K562 (cell line): ENCODE results near the gene COG7. TPM values are rescaled to one million over a fixed set of nuclear protein-coding genes. Genes with fewer than 3 reads are reported as not detected.

Experiments used
- ATAC-seq: fragments of 200-7000 bp; cut with Tn5 transposase; 3 replicates; pipeline ENCODE4 v1.9.1; 2020; ENCODE audit warnings: moderate library complexity
- BruUV-seq: library from RNA; stranded (reverse); fragments of 400-500 nt; replicated peaks from 2 replicates; lab custom pipeline; 2021; lab: Mats Ljungman, UMichigan
- CTCF ChIA-PET: fragments of 300-600 bp; formaldehyde crosslinking; extraction: SDS; loops from one replicate; lab custom pipeline; 2021; ENCODE audit warnings: low intra/inter-chr PET ratio; lab: Yijun Ruan, JAX
- POLR2A ChIA-PET: fragments of 300-600, 350-650 bp; sonication (Branson Sonifier 250); formaldehyde crosslinking; extraction: SDS; loops from one replicate; lab custom pipeline; 2021; ENCODE audit warnings: antibody characterized with exemption, inconsistent platforms; lab: Yijun Ruan, JAX
- DNase-seq, 4 experiments: peaks; one replicate each; pipeline versions ENCODE4 v3.0.0 to v3.0.0-alpha.2; 2011 to 2018; ENCODE audit warnings: low spot score in 3 of 4, mixed read lengths in 3 of 4; ENCODE audit errors: extremely low read depth in 1 of 4
- FAIRE-seq: peaks from 2 replicates; lab custom pipeline; 2011; peaks lifted over from hg19 to GRCh38; lab: Jason Lieb, UNC
- H2AFZ ChIP-seq: 2 replicates; pipeline ENCODE4 v1.6.0; 2011; ENCODE audit warnings: low read depth, low read length, control low read depth, inconsistent platforms
- H3K27ac ChIP-seq: fragments of 200-600 bp; 3 replicates; pipeline ENCODE4 v1.8.0; 2011; ENCODE audit warnings: low read depth, mild to moderate bottlenecking, control low read depth, inconsistent platforms, low read length, moderate library complexity, mixed read lengths; ENCODE audit errors: extremely low read depth
- H3K27me3 ChIP-seq, 2 experiments: fragments of 300-600 bp in 1 of 2; 2 replicates in 1 of 2; 3 replicates in 1 of 2; pipeline versions ENCODE4 v1.6.0 to v1.8.0; 2011; ENCODE audit warnings: inconsistent platforms in 2 of 2, low read length in 2 of 2, mild to moderate bottlenecking in 1 of 2, mixed read lengths in 1 of 2, moderate library complexity in 1 of 2; ENCODE audit not compliant: control insufficient read depth in 2 of 2, insufficient read depth in 2 of 2
- H3K36me3 ChIP-seq: fragments of 300-600 bp; 3 replicates; pipeline ENCODE4 v1.8.0; 2011; ENCODE audit warnings: mild to moderate bottlenecking, low read length, inconsistent platforms; ENCODE audit not compliant: control insufficient read depth, insufficient read depth
- H3K4me1 ChIP-seq, 2 experiments: fragments of 200-600 bp in 1 of 2; replicated peaks in 1 of 2; 2 replicates in 1 of 2; 3 replicates in 1 of 2; pipeline versions ENCODE4 v1.5.1 to v1.8.0; 2011; ENCODE audit warnings: inconsistent platforms in 2 of 2, low read length in 2 of 2, mild to moderate bottlenecking in 1 of 2, mixed read lengths in 1 of 2, moderate library complexity in 1 of 2; ENCODE audit not compliant: control insufficient read depth in 2 of 2, insufficient read depth in 2 of 2
- H3K4me2 ChIP-seq: 2 replicates; pipeline ENCODE4 v1.6.1; 2011; ENCODE audit warnings: low read length, control low read depth, inconsistent platforms, mixed read lengths; ENCODE audit not compliant: insufficient read depth
- H3K4me3 ChIP-seq: fragments of 200-600 bp; sonication (generic), shearing (Covaris generic); 2 replicates; pipeline ENCODE4 v1.5.1; 2016; ENCODE audit warnings: control low read depth, inconsistent platforms
- H3K79me2 ChIP-seq: fragments of 200-600 bp; 3 replicates; pipeline ENCODE4 v1.8.0; 2011; ENCODE audit warnings: low read length, inconsistent platforms; ENCODE audit not compliant: control insufficient read depth, insufficient read depth
- H3K9ac ChIP-seq, 2 experiments: 2 replicates each; pipeline versions ENCODE4 v1.6.0 to v1.6.1; 2011; ENCODE audit warnings: low read depth in 2 of 2, low read length in 2 of 2, control low read depth in 1 of 2, inconsistent platforms in 1 of 2, mild to moderate bottlenecking in 1 of 2, mixed read lengths in 1 of 2; ENCODE audit not compliant: insufficient read depth in 1 of 2
- H3K9me1 ChIP-seq: one replicate; pipeline ENCODE4 v1.6.0; 2011; ENCODE audit warnings: inconsistent platforms, mild to moderate bottlenecking, low read length, moderate library complexity; ENCODE audit not compliant: control insufficient read depth, insufficient read depth
- H3K9me3 ChIP-seq: replicated peaks from 2 replicates; pipeline ENCODE4 v1.5.1; 2011; ENCODE audit warnings: low read depth, low read length, inconsistent platforms; ENCODE audit not compliant: control insufficient read depth, insufficient read depth
- H4K20me1 ChIP-seq: replicated peaks from 2 replicates; pipeline ENCODE4 v1.6.1; 2011; ENCODE audit warnings: low read length, inconsistent platforms, mixed read lengths; ENCODE audit not compliant: control insufficient read depth, insufficient read depth
- BMI1 ChIP-seq: fragments of 150-350 bp; IDR thresholded peaks from 2 replicates; pipeline ENCODE4 v1.6.1; 2014; ENCODE audit warnings: low read length
- CCAR2 ChIP-seq: fragments of 200-400 bp; formaldehyde crosslinking; IDR thresholded peaks from 2 replicates; pipeline ENCODE4 v1.6.1; 2017; ENCODE audit warnings: mild to moderate bottlenecking, low read depth, low read length
- DMBX1 ChIP-seq: fragments of 250-450 bp; sonication (Bioruptor Pico); IDR thresholded peaks from 2 replicates; pipeline ENCODE4 v1.8.0; 2022; ENCODE audit warnings: inconsistent platforms, mild to moderate bottlenecking, moderate library complexity, borderline replicate concordance
- FOXK1 ChIP-seq: sonication (generic); formaldehyde crosslinking; IDR thresholded peaks from 2 replicates; pipeline ENCODE4 v1.8.0; 2022; ENCODE audit warnings: missing genetic modification reagents, mild to moderate bottlenecking, borderline replicate concordance
- KDM1A ChIP-seq, 2 experiments: fragments of 450-650 bp; IDR thresholded peaks; 2 replicates each; pipeline ENCODE4 v1.6.1; 2016; ENCODE audit warnings: mild to moderate bottlenecking in 2 of 2
- PPARD ChIP-seq: fragments of 250-450 bp; sonication (Bioruptor Pico); IDR thresholded peaks from 2 replicates; pipeline ENCODE4 v1.8.0; 2022; ENCODE audit warnings: inconsistent platforms, mild to moderate bottlenecking, moderate library complexity
- RBM22 ChIP-seq: fragments of 200-400 bp; formaldehyde crosslinking; IDR thresholded peaks from 2 replicates; pipeline ENCODE4 v1.6.1; 2018; ENCODE audit warnings: low read length, low read depth; ENCODE audit not compliant: poor library complexity, severe bottlenecking
- SREBF2 ChIP-seq: sonication (generic); formaldehyde crosslinking; IDR thresholded peaks from 2 replicates; pipeline ENCODE4 v1.4.0; 2020; ENCODE audit warnings: mild to moderate bottlenecking, missing genetic modification reagents
- ZNF217 ChIP-seq: sonication (generic); formaldehyde crosslinking; IDR thresholded peaks from 2 replicates; pipeline ENCODE4 v1.8.0; 2022; ENCODE audit warnings: mild to moderate bottlenecking, missing genetic modification reagents
- ZNF696 ChIP-seq: fragments of 250-450 bp; sonication (Bioruptor Pico); conservative IDR thresholded peaks from 2 replicates; pipeline ENCODE4 v1.4.0; 2020; ENCODE audit warnings: mild to moderate bottlenecking, moderate library complexity
- ZZZ3 ChIP-seq: fragments of 450-650 bp; IDR thresholded peaks from 2 replicates; pipeline ENCODE4 v1.6.1; 2016; ENCODE audit warnings: antibody characterized with exemption, mild to moderate bottlenecking, moderate library complexity
- WGBS: fragments of 100-300 bp; shearing (Covaris generic); methylation state at CpG from one replicate; pipeline ENCODE4 v1.1.6; 2016; ENCODE audit warnings: low coverage, mixed read lengths; ENCODE audit not compliant: insufficient coverage; ENCODE audit errors: missing lambda C conversion rate; 5-methylcytosine and 5-hydroxymethylcytosine counted together
- in situ Hi-C: fragments of 300-500 bp; cut with MboI; formaldehyde crosslinking; loops from 4 replicates; pipeline ENCODE4 v1.15.0; 2018; ENCODE audit warnings: inconsistent platforms, mixed read lengths
- intact Hi-C: fragments of 100-400 bp; cut with micrococcal nuclease; formaldehyde crosslinking; loops from 2 replicates; pipeline ENCODE4 v1.14.2; 2022
- polyA plus RNA-seq, 8 experiments: library from polyadenylated mRNA; depleted of rRNA in 4 of 8; stranded (reverse) in 5 of 8; unstranded in 3 of 8; fragments of >200 nt; fragmentation: Nextera tagmentation in 2 of 8; fragmentation: Illumina TruSeq in 1 of 8; extraction: Ambion mirVana in 2 of 8; extraction: Trizol in 1 of 8; gene quantifications; 2 replicates each; pipeline versions ENCODE4 v1.2.1 to v1.2.3, GENCODE V29; 2011 to 2014; ENCODE audit warnings: inconsistent platforms in 1 of 8, missing spikeins in 1 of 8
- total RNA-seq, 7 experiments: library from RNA; depleted of rRNA in 6 of 7; stranded (reverse); fragments of >200 nt in 6 of 7; fragmentation: Illumina TruSeq in 2 of 7; extraction: Trizol in 2 of 7; gene quantifications; 2 replicates each; pipeline versions ENCODE4 v1.2.1 to v1.2.3, GENCODE V29; 2011 to 2021; ENCODE audit warnings: low replicate concordance in 1 of 7
- TF ChIP-seq, protein P1 (sequence below): fragments of 250-450 bp; sonication (Bioruptor Pico); IDR thresholded peaks from 2 replicates; pipeline ENCODE4 v1.9.0; 2021; ENCODE audit warnings: mild to moderate bottlenecking
- TF ChIP-seq, protein P2 (sequence below): sonication (generic); formaldehyde crosslinking; IDR thresholded peaks from 2 replicates; pipeline ENCODE4 v1.8.1; 2023; ENCODE audit warnings: mild to moderate bottlenecking, missing genetic modification reagents

The COG7 gene
- total and polyA plus RNA-seq, 9 of the 15 experiments (the other 6 are each of a cell fraction or from before 2014, with no cell fraction given), result 3.8 to 17.6 (median 13.4) TPM

DNA sequence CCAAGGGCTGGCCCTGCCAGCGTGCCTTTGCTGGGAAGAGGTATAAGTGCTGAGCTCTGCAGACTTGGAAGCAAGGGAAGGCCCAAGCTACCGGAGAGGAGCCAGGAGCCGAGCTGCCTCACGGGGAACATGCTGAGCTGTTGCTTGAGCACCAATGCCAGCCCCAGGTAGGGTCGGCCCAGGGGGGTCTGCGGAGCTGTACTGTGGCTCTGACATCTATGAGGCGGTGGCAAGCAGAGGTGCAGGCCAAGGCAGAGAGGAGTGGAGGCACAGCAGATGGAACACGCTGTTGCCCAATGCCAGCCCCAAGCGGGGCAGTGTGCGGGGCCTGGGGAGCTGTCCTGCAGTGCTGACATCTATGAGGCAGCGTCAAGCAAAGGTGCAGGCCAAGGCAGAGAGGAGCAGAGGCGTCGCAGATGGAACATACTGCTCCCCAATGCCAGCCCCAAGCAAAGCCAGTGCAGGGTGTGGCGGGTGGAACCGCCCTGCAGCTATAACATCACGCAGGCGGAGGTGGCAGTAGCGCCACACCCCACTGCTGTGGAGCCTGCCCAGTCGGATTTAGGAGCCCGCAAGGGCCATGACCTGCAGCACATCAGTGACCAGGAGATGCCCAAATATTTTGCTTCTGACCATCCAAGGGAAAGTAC is 47.3 kb upstream of the COG7 start (continued):
- TF ChIP-seq, protein P1, sequence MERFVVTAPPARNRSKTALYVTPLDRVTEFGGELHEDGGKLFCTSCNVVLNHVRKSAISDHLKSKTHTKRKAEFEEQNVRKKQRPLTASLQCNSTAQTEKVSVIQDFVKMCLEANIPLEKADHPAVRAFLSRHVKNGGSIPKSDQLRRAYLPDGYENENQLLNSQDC, result no peak
- TF ChIP-seq RBM22, result peak; percentile 33
- no peak for TF ChIP-seq PPARD (CRISPR knock-in tag)

DNA sequence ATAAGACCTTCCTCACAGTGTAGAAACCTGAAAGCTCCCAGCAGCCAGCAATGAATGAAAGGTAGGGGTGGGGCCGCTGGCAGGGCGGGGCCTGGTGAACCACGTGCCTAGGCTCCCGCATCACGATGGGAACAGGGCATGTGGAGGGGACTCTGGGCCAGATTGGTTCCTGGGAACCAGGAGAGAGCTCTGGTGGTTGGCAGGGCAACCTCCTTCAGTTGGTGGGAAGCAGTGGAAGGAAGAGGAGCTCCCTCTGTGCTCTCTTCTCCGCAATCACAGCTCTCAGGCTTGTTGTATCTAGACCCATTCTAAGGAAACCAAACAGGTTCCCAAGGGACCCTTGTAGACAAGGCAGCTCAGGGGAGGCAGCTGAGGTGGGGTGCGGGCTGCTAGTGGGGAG is 46.8 kb upstream of the COG7 start:
- Histone ChIP-seq H3K27ac (no peak overlapping the region), H4K20me1 (peaks cover 48% of the 10 kb centered on the region), H3K4me3 (no peak overlapping the region), H3K36me3 (peaks cover 58% of the 10 kb centered on the region), H3K9me1 (peaks cover 4% of the 10 kb centered on the region), H3K4me2 (no peak overlapping the region), H3K9ac (peak overlapping the region in 1 of 2 experiments; percentile 53; a peak in 2 of 4 replicates), H2AFZ (no peak overlapping the region), H3K79me2 (peaks cover 88% of the 10 kb centered on the region), H3K9me3 (no peaks in the 10 kb centered on the region), H3K4me1 (peaks cover 20 to 44% of the 10 kb centered on the region in 2 experiments; a peak in 4 of 5 replicates), H3K27me3 (no peaks in the 10 kb centered on the region)
- DNase-seq, result no peak
- intact Hi-C loops (no loop called here), in situ Hi-C loops (no loop called here)
- TF ChIP-seq FOXK1 (no peak), BMI1 (no peak), ZZZ3 (no peak), ZNF696 (no peak), ZNF217 (CRISPR knock-in tag) (no peak), CCAR2 (no peak), SREBF2 (CRISPR knock-in tag) (no peak), DMBX1 (no peak), KDM1A (IDR thresholded peaks at IDR 0.05) (no peak)
- TF ChIP-seq, protein P2, sequence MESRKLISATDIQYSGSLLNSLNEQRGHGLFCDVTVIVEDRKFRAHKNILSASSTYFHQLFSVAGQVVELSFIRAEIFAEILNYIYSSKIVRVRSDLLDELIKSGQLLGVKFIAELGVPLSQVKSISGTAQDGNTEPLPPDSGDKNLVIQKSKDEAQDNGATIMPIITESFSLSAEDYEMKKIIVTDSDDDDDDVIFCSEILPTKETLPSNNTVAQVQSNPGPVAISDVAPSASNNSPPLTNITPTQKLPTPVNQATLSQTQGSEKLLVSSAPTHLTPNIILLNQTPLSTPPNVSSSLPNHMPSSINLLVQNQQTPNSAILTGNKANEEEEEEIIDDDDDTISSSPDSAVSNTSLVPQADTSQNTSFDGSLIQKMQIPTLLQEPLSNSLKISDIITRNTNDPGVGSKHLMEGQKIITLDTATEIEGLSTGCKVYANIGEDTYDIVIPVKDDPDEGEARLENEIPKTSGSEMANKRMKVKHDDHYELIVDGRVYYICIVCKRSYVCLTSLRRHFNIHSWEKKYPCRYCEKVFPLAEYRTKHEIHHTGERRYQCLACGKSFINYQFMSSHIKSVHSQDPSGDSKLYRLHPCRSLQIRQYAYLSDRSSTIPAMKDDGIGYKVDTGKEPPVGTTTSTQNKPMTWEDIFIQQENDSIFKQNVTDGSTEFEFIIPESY, result no peak
- no TSS peak for BruUV-seq
- 65% methylated on average over 5 of the region's 7 CpGs for WGBS
- FAIRE-seq, result no peak
- peak; percentile 33; the same call in 2 of the 3 replicates for ATAC-seq
- CTCF ChIA-PET, result no interaction called here
- POLR2A ChIA-PET, result interaction anchor here (0.9 to 2.1 kb wide), 5 partner anchors 8 to 47 kb away, joined by 3 to 11 read pairs (median 3); partner anchors contain the start of genes COG7 and GGA2
